Stimulated activated CD4-positive, alpha-beta T cell treated with anti-CD3 and anti-CD28 coated beads, Interleukin-4, amount 100 ng/mL, for 4 hours (primary cell): Measurements from ENCODE around the gene SLC20A1.
A peak's percentile ranks its signal among the peaks of the same experiment; 100 is the strongest.

Source experiments
- DNase-seq, 2 experiments: peaks; one replicate each; pipeline ENCODE4 v3.0.0-alpha.2; 2020

Gene SLC20A1

DNA sequence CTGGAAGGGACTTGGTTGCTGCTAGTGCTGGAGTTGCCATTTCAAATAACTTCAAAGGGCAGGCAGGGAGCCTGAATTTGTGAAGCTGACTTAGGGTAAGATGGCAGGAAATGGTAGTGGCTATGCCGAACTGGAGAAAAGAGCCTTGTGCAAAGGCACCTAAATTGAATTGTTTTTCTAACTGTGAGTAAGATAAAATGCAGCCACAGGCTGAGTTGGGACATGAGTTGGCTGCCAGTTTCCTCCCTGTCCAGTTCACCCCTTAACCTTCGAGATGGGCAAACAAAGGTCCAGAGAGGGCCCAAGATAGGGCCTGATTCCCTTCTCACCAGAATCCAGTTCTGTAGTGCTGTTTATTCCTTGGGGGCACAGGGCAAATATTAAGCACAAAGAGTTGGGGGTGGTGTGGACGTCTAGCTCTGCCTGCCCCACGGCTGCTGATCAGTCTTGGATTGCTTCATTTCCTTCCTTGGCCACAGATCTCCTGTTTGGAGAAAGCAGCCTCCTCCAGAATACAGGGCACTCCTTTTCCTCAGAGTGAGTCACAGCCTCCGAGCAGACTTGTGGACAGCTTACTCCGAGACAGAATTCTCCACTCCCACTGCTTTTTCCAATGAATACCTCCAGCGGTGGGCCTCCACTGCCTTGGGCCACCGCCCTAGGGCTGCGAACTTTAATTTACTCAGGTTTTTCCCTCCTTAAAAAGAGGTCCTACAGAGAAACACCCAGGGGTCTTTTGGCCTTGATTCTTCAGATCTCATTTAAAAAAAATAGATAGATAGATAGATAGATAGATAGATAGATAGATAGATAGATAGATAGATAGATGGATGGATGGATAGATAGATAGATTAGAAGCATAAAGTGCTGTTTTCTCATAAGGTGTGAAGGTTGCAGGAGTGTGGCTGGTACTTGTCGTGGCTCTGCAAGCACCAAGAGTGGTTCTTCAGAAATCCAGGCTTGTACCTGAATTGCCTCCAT is 18.4 kb upstream of the SLC20A1 start:
- no peak for DNase-seq

DNA sequence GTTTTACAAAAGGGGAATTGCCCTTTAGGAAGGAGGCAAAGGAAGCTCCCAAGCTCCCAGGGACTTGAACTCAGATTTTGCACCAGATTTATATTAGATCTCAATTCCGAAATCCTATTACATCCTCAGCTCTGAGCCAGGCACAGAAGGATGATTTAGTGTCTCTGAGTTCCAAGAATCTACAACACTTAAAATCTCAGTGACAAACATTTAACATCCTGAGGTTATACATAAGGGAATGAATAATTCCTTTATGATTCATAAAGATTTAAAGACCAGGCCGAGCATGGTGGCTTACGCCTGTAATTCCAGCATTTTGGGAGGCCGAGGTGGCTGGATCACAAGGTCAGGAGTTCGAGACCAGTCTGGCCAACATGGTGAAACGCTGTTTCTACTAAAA is 16.5 kb upstream of the SLC20A1 start:
- DNase-seq: no peak

DNA sequence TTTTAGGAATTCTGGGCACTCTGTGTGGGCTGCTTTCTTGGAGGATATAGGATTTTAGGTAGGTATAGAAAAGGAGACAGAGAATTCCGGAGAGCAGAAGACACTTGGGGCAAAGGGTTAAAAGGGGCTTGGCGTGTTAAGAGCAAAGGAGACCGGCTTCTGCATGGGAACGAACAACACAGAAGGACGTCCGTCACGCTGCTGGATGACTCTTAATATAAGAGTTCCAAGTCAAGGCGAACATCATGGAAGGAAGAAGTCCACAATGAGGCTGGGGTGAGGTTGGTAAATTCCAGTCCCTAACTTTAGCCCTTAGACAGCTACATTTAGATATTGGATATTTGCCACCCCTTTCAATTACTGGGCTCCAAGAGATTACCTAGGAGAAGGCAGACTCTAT is 15.9 kb upstream of the SLC20A1 start:
- no peak for DNase-seq

DNA sequence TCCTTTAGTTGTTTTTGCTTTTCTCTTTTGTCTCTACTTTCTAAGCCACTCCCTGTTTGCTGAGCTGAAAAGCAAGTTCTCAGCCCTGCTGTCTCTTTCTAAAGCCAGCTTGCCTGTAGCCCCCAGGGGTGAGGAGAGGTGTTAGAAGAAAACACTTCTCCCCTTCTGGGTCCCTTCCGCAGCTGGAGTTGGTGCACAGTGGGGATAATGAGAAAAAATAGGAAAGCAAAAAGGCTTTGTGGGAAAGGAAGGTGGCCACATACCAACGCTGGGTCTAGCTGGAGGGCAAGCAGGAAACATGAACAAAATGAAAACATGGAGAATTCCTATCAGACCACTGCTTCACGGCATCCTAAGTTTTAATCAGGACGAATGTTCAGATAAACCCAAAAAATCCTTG is 15.5 kb upstream of the SLC20A1 start:
- no peak for DNase-seq

DNA sequence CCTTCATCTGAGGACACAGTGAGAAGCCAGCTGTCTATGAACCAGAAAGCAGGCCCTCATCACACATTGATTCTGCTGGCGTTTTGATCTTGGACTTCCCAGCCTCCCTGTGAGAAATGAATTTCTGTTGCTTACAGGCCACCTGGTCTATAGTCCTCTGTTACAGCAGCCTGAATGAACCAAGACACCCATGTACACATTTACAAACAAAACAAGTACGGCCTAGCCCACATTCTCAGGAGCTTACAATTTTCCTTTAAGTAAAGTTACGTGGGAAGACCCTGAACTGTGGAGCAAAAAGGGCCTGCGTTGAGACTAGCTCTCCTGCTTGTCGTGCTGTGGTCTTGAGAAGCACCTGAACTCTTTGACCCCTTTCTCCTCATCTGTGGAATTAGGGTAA is 12.0 kb upstream of the SLC20A1 start:
- DNase-seq: no peak

DNA sequence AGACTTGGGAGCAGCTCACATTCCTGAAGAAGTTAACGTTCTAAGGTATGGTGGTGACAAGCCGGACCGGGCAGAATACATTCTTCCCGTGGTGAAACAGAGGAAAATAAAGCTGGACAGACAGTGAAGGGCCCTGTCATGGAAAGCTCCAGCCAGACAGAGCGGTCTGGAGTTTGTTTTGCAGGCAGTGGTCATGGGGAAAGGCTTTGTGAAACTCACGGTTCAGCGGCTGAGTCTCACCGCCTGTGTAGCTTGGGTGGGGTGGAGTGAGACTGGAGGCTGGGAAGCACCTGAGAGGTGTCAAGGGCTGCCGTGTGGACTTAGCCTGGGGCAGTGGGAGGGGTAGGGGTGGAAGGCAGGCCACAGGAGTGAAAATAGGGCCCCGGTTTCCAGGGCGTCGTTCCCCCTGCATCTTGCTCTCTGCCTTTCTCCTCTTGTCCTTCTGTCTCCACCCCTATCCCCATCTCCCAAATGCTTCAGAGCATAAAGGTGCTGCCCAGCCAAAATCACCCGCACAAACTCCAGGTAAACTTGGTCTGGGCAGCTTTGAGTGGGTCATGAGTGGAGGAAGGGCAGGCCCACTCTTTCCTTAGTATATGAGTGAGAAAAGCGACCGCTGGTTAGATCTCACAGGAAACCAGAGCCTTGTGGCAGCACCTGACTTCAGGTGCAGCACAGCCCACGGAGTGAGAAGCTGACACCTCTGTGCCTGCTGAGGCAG is 11.4 kb upstream of the SLC20A1 start:
- DNase-seq: peak in 1 of 2 experiments; percentile 7

DNA sequence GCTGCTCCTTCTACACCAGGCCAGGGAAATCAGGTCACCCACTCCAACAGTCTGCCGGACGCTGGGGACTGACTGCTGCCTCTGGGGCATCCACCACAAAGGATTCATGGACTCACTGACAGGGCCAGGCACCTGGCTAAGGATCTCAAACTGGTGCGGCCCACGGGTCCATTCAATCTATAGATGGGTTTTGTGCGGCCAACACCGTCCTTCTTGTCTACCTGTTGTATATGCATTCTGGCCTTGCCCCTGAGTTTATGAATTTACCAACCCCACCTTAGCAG is 10.9 kb upstream of the SLC20A1 start:
- no peak for DNase-seq

DNA sequence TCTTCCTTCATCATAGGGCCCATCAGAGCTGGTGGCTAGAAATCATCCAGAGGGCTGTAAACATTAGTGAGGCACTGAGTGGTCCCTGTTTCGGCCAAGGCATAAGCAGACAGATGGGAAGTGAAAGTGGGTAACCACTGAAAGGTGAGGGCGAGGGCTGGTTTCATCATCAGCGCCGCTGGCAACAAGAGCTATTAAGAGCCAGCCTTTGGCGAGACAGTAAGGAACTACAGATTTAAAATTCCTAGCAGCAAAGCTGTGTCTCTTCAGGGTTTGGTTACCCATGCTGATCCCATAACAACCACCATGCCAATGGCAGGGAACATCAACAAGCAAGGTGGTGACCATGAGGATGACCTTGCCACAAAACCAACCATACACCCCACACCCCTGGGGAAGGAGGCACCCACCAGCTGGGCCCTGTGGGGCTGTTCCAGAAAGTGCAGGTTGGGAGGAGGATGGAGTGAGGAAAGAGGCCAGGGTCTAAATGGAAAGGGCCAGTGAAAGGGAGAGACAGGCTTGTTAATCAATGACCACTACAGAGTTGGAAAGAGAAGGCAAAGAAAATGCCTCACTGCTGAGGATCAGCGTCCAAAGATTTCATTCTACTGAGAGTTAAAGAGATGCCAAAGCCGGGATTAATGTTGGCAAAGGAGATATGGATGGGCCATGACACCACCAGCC is 9.0 kb upstream of the SLC20A1 start:
- no peak for DNase-seq

DNA sequence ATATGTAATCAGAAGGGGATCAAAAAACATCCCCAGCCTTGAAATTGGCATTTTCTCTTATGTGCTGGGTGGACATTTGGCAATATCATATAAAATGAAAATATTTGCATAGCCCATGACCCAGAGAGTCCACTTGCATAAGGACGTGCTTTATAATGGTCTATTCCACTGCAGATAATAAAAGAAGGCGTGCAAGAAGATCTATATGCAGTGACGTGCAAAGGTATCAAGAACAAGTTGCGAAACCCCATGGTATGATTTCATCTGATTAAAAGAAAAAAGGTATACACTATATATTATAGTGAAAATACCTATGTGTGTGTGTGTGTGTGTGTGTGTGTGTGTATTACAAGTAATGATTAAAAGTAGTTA is 8.5 kb upstream of the SLC20A1 start:
- no peak for DNase-seq

DNA sequence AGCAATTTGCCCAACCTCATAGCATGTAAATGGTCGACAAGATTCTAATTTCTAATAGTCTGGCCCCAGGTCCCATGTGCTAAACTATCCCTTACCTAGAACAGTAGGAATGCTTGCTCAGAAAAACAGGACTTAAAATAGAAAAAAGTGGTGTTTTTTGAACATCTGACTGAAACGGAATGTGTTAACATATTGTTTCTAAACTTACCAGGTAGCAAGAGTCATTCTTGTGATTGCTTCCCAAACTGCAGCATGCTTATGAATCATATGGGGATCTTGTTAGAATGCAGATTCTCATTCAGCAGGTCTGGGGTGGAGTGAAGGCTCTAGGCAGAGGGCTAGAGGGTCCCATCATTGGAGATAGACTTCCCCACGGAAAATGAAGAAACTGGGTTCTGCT is 5.8 kb upstream of the SLC20A1 start:
- no peak for DNase-seq

DNA sequence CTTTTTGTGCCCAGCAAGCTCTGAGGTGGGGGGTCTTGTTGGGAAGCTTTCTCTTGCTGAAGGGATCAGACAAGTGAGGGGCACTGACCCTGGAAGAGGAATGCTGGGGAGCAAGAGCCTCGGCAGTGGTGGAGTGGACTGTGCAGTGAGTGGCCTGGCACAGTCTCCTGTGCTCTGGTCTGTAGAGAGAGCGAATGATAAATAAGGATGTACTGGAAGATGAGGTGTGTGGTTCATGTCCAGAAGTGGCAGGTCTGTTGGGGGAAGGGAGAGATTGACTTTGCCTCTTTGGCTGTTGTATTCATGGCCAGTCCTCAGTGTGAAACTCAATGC is 5.3 kb upstream of the SLC20A1 start:
- DNase-seq: no peak

DNA sequence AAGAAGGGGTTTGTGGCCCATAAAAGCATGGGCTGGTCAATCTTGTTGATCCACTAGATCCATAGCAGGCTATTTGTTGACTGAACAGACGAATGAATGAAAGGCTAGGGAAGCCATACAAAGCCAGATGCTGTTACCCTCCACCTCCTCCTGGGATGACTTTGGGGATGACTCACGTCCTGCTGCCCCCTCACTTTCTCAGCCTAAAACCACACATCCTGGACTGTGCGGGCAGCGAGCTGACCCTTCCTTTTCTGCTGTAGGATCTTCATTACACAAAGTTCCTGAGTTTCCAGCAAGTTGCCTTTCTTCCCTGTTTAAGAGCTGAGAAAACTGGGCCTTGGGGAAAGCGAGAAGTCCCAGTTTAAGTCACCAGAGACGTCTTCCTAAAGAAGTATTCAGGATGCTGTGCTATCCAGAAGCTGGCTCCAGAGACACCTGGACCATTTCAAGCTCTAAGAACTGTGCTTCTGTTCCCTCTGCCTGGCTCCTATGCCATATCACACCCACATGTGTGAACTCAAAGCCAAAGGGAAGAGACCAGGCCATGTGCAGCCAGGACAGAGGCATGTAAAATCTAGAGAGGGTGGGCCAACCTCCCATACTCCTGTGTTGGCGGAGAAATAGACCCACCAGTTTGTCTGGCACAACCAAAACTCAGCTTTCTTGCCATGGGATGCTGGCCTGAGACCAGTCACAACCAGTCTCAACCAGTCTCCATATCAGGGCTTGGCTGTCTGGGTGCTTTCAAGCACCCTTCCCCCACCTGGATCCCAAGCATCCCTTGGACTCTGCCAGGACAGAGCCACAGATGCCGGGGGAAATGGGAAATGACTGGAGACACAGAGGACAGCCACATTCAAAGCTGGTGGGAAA is 4.7 kb upstream of the SLC20A1 start:
- no peak for DNase-seq

DNA sequence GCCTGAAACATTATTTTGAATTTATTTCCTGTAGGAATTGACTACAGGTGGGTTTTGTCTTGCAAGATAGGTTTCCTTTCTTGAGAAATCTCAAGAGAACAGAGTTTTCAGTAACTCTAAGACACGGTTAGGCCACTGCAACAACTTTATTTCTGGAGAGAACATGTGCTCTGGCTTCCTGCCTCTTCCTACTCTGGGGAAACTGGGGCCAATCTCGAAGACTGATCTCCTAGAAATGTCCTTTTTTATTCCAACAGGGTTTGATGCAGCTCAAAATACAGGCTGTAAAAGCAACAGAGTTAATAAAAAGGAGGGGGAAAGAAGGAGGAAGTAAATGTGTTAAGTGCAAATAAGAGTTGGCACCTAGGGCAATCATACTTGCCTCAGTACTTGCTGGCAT is 4.0 kb upstream of the SLC20A1 start:
- DNase-seq: no peak

DNA sequence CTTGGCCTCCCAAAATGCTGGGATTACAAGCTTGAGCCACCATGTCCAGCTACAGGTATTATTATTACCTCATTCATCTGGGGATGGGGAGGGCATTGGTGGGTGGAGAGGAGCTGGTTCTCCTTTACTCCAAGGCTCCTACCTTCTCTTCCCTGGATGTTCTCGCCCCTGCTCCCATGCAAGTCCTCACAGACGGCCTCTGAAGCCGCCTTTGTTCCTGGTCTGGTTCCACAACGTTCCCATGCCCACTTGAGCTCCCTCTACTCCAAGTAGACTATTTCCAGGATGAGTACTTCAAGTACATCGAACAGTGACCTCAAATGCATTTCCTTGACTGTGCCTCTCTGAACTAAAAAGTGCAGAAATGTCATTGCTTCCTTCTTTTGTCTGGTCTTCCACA is 3.2 kb upstream of the SLC20A1 start:
- DNase-seq: no peak

DNA sequence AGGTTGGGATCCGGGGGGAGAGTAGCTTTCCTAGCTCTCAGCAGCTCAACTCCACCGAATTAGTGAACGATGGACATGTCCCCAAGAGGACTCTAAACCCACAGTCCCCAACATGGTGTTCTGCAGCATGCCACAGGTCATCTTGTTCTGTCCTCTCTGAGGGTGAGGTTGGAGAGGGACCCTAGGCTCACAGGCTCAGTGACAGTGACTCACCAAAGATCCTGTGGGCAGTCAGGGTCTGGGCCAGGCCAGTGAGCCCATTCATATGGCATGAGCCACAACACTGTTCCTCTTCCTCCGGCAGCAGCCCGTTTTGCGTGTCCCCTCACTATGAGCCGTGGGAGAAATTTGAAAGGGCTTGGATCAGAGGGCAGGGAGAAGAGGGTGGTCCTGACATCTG is 2.8 kb upstream of the SLC20A1 start:
- DNase-seq: no peak

DNA sequence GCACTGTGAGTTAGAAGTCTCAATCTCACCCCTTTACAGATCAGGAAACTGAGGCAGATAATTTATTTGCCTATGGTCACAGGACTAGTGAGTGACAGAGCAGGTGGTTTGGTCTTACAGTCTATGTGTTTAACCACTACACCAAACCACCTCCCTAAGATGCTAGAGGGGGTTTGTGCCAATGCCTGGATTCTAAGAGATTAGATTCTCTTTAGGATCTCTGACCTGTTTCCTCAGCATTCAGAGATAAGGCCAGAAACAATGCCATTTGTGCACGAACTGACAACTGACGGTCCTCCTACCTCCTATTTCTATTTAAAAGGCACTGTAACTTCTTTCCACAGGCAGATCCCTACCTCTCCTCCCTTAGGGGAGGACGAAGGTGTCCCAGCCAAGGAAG is 2.3 kb upstream of the SLC20A1 start:
- no peak for DNase-seq

DNA sequence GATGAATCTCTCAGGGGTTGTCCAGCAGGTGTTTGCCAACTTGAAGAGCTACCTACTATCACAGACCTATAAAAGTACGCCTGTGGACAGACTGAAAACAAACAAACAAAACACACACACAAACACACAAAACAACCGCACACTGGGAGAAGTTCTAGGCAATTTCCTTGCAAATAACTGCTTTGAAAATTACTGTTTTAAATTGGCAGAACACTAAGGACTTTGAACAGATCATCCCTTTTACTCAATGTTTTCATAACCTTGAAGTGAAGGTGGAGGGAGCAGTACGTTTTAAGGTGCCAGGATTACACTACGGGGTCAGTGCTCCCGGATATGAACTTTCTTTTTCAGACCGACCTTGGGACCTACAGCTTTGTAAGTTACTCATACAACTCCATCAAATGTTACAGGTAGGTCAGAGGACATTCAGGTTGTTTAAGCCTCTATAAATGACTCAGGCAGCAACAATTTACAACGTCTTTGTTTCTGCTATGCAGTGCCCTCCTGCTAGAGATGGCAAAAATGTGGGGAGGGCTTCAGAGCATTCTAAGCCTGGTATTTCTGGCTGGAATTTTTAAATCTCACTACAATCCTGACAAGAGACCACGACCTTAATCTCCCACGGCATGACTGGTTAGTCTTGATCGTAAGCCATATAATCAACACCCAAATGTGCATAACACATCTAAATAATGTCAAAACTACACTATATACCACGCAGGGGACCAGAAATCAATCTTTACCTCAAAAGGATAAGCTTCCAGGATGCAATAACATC is 1.4 kb upstream of the SLC20A1 start:
- DNase-seq: no peak

DNA sequence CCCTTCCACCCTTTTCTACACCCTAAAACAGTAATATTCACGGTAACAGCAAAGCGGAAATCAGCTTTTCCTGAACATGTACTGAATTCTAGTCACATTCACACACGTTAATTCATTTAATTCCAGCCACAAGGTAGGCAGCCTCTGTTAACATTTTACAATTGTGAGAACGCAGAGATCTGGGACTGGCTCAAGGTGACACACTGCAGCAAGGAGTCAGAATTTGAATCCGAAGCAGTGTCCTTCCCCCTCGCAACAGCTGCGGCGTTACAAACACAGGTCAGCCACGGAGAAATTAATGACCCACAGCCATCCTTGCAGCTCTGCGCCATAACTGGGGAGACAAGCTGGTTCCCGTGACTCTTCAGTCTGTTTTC is 818 bp upstream of the SLC20A1 start:
- DNase-seq: no peak

DNA sequence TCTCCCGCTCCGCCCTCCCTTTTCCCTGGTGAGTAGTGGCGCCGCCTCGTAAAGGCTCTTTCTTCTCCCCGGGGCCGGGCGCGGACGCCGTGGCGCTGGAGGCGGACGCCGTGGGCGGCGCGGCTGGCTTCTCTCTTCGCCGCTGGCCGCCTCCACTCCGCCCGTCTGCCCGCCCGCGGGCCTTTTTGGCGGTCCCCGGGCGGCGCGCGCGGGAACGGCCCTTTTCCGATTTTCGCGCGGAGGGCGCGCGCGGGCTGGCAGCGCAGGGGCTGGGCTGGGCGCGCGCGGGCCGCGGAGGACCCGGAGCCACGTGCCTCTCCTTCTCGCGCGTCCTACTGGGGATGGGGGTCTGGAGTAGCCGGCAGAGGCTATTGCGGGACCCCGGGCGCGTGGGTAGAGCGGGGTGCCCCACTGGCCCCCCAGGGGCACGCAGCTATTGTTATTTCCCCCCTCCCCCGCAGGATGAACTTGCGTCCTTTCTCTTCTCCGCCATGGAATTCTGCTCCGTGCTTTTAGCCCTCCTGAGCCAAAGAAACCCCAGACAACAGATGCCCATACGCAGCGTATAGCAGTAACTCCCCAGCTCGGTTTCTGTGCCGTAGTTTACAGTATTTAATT is 472 bp downstream of the SLC20A1 start:
- peak; percentile 52 to 66 for DNase-seq

DNA sequence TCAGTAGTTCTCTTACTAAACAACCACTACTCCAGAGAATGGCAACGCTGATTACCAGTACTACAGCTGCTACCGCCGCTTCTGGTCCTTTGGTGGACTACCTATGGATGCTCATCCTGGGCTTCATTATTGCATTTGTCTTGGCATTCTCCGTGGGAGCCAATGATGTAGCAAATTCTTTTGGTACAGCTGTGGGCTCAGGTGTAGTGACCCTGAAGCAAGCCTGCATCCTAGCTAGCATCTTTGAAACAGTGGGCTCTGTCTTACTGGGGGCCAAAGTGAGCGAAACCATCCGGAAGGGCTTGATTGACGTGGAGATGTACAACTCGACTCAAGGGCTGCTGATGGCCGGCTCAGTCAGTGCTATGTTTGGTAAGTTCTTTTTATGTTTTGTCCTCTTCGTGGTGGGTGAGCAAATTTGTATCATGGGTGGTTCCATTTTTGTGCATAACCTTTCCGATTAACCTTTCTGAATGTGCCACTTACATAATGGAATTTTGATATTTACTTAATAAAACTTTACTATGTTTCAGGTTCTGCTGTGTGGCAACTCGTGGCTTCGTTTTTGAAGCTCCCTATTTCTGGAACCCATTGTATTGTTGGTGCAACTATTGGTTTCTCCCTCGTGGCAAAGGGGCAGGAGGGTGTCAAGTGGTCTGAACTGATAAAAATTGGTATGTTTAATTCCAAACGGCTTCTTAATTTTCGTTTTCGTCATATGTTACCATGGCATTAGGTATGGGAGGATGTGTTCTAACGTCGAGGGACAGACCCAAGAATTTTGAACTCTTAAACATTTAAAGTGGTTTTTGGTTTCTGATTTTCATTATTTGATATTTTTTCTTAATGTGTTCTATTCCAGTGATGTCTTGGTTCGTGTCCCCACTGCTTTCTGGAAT is 1.3 kb downstream of the SLC20A1 start:
- no peak for DNase-seq

DNA sequence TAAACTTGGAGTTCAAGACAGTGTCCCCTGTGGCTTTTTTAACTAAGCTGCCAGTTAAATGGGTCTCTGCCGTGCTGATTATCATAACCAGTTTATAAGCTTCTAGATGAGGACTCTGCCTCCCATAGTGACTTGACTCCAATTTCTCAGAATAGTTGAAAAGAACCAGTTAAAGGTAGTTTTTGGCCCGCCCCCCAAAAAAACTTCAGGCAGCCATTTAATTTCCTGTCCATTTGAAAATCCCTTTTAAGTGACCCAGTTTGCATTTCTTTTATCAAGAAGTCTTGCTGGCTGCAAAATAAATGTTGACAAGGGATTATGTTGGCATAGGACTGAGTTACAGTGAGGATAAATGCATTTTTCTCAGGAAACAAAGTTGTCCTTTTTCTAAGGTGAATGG is 2.3 kb downstream of the SLC20A1 start:
- no peak for DNase-seq
